GM19043 (cell line): ENCODE data around the gene ZNF512B.

ENCODE experiments used
- ATAC-seq: cut with Tn5 transposase; IDR thresholded peaks from one replicate; pipeline ENCODE4 v1.9.1; 2021; ENCODE audit warnings: low read depth; ENCODE audit not compliant: unreplicated experiment

ZNF512B gene

GRCh38 chr20:63951398-63952209 is 18.1 kb downstream of the ZNF512B start:
- no peak for ATAC-seq

GRCh38 chr20:63950701-63951397 is 18.9 kb downstream of the ZNF512B start:
- ATAC-seq, result no peak

GRCh38 chr20:63947638-63948456 is 21.9 kb downstream of the ZNF512B start:
- no peak for ATAC-seq

- no peak for ATAC-seq
These were observed 22.6 kb downstream of the ZNF512B start for GRCh38 chr20:63946986-63947637.

GRCh38 chr20:63945921-63946920 is 23.5 kb downstream of the ZNF512B start:
- no peak for ATAC-seq

- no peak for ATAC-seq
These were observed 24.6 kb downstream of the ZNF512B start for GRCh38 chr20:63945031-63945658.

GRCh38 chr20:63944078-63944941 is 25.4 kb downstream of the ZNF512B start:
- no peak for ATAC-seq

GRCh38 chr20:63943808-63944077 is 26.0 kb downstream of the ZNF512B start:
- ATAC-seq, result no peak

GRCh38 chr20:63942969-63943807 is 26.5 kb downstream of the ZNF512B start:
- ATAC-seq, result no peak

- no peak for ATAC-seq
These were observed 27.3 kb downstream of the ZNF512B start for GRCh38 chr20:63942250-63942951.

GRCh38 chr20:63941282-63942081 is 28.2 kb downstream of the ZNF512B start:
- no peak for ATAC-seq

GRCh38 chr20:63940472-63941266 is 29.1 kb downstream of the ZNF512B start:
- no peak for ATAC-seq

- ATAC-seq, result no peak
These were observed 29.7 kb downstream of the ZNF512B start for GRCh38 chr20:63940071-63940471.

- ATAC-seq, result no peak
These were observed 30.4 kb downstream of the ZNF512B start for GRCh38 chr20:63939061-63939935.
